ENCODE data around the gene PNLIPRP3.

GRCh38 chr10:116510565-116510964, 82.9 kb downstream of the PNLIPRP3 start:
- TF ChIP-seq POLR2A (IDR thresholded peaks at IDR 0.05; ENCODE audit: low read depth, low read length) (no peak), TCF7 (IDR thresholded peaks at IDR 0.05; ENCODE audit: borderline replicate concordance) (no peak), CTCF (IDR thresholded peaks at IDR 0.05 in 2 of 3, conservative IDR thresholded peaks at IDR 0.05 in 1 of 3; ENCODE audit: control insufficient read depth in 2 of 3, extremely low read depth in 1 of 3, insufficient read depth in 1 of 3, low read depth in 3 of 3, low read length in 3 of 3) (no peak)
